OCI-LY1 (cell line): ENCODE results near the gene BMP8B.

ENCODE experiments used
- H2AFZ ChIP-seq: fragments of 200-600 bp; sonication (generic), shearing (Covaris generic); 2 replicates; pipeline ENCODE4 v1.6.0; 2014; ENCODE audit warnings: antibody characterized with exemption, mild to moderate bottlenecking, low read length
- H3F3A ChIP-seq: fragments of 200-600 bp; sonication (generic), shearing (Covaris generic); 2 replicates; pipeline ENCODE4 v1.6.0; 2014; ENCODE audit warnings: mild to moderate bottlenecking, antibody characterized with exemption, low read length, moderate library complexity; ENCODE audit not compliant: insufficient read depth
- H3K27ac ChIP-seq: fragments of 200-600 bp; sonication (generic); 2 replicates; pipeline ENCODE4 v1.5.1; 2014; ENCODE audit warnings: low read length, mixed run types, mild to moderate bottlenecking, low read depth; ENCODE audit not compliant: poor library complexity, severe bottlenecking
- H3K27me3 ChIP-seq: fragments of 200-600 bp; sonication (generic); 2 replicates; pipeline ENCODE4 v1.6.0; 2014; ENCODE audit warnings: antibody characterized with exemption, mild to moderate bottlenecking, low read length, moderate library complexity; ENCODE audit not compliant: insufficient read depth
- H3K36me3 ChIP-seq: fragments of 200-600 bp; sonication (generic); 2 replicates; pipeline ENCODE4 v1.6.1; 2014; ENCODE audit warnings: mild to moderate bottlenecking, antibody characterized with exemption, low read length, moderate library complexity, mixed read lengths; ENCODE audit not compliant: insufficient read depth
- H3K4me1 ChIP-seq: fragments of 200-600 bp; sonication (generic); 2 replicates; pipeline ENCODE4 v1.5.1; 2014; ENCODE audit warnings: mild to moderate bottlenecking, low read length, moderate library complexity; ENCODE audit not compliant: insufficient read depth, severe bottlenecking
- H3K4me2 ChIP-seq: fragments of 200-600 bp; sonication (generic), shearing (Covaris generic); 2 replicates; pipeline ENCODE4 v1.6.1; 2014; ENCODE audit warnings: low read length
- H3K4me3 ChIP-seq: fragments of 200-600 bp; sonication (generic); 2 replicates; pipeline ENCODE4 v1.5.1; 2014; ENCODE audit warnings: low read length, low read depth, mild to moderate bottlenecking, mixed read lengths; ENCODE audit not compliant: poor library complexity, severe bottlenecking
- H3K79me2 ChIP-seq: fragments of 200-600 bp; shearing (Covaris generic); 2 replicates; pipeline ENCODE4 v1.6.1; 2016; ENCODE audit warnings: mixed run types, low read length, mixed read lengths; ENCODE audit not compliant: insufficient read depth
- H3K9ac ChIP-seq: fragments of 200-600 bp; sonication (generic), shearing (Covaris generic); 2 replicates; pipeline ENCODE4 v1.6.1; 2014; ENCODE audit warnings: mild to moderate bottlenecking, low read length, mixed read lengths
- H3K9me2 ChIP-seq: fragments of 200-600 bp; sonication (generic), shearing (Covaris generic); 2 replicates; pipeline ENCODE4 v1.6.1; 2014; ENCODE audit warnings: low read depth, mild to moderate bottlenecking, low read length, mixed read lengths
- H3K9me3 ChIP-seq: fragments of 200-600 bp; shearing (Covaris generic); 2 replicates; pipeline ENCODE4 v1.6.1; 2014; ENCODE audit warnings: low read length, mixed read lengths
- H4K20me1 ChIP-seq: fragments of 200-600 bp; sonication (generic), shearing (Covaris generic); 2 replicates; pipeline ENCODE4 v1.6.0; 2016; ENCODE audit warnings: mild to moderate bottlenecking, low read length; ENCODE audit not compliant: insufficient read depth
- EZH2 ChIP-seq: fragments of 200-600 bp; sonication (generic), shearing (Covaris generic); IDR thresholded peaks from 2 replicates; pipeline ENCODE4 v1.8.0; 2017; ENCODE audit warnings: borderline replicate concordance, mixed run types, mild to moderate bottlenecking, antibody characterized with exemption, low read length, moderate library complexity, mixed read lengths
- TF ChIP-seq, protein P1 (sequence below): fragments of 200-600 bp; sonication (generic), shearing (Covaris generic); IDR thresholded peaks from 2 replicates; pipeline ENCODE4 v1.5.1; 2017; ENCODE audit warnings: mild to moderate bottlenecking, antibody characterized with exemption, low read length, moderate library complexity, mixed read lengths

The BMP8B gene

DNA sequence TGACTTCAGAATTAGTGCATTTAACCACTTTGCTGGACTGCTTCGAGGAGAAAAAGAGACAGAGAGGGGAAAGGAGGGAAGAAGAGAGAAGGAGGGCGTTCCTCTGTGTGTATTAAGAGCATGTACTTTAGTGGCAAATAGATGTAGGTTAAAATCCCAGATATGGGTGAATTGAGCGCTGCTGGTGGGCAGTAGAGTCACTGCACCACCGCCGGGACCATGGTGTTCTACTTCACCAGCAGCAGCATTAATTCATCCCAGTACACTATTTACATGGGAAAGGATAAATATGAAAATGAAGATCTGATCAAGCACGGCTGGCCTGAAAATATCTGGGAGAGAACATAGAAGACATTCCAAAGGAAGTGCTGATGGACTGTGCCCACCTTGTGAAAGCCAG lies 70.9 kb downstream of the BMP8B start:
- H3K4me2 ChIP-seq = no peak overlapping the region
- no peaks in the 10 kb centered on the region for H4K20me1 ChIP-seq
- peaks cover 3% of the 10 kb centered on the region for H3K4me1 ChIP-seq
- no peak for TF ChIP-seq EZH2
- TF ChIP-seq, protein P1, sequence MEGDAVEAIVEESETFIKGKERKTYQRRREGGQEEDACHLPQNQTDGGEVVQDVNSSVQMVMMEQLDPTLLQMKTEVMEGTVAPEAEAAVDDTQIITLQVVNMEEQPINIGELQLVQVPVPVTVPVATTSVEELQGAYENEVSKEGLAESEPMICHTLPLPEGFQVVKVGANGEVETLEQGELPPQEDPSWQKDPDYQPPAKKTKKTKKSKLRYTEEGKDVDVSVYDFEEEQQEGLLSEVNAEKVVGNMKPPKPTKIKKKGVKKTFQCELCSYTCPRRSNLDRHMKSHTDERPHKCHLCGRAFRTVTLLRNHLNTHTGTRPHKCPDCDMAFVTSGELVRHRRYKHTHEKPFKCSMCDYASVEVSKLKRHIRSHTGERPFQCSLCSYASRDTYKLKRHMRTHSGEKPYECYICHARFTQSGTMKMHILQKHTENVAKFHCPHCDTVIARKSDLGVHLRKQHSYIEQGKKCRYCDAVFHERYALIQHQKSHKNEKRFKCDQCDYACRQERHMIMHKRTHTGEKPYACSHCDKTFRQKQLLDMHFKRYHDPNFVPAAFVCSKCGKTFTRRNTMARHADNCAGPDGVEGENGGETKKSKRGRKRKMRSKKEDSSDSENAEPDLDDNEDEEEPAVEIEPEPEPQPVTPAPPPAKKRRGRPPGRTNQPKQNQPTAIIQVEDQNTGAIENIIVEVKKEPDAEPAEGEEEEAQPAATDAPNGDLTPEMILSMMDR = peak; percentile 18; the same call in 1 of the 2 replicates
- no peak overlapping the region for H3K9ac ChIP-seq
- H3K79me2 ChIP-seq = no peaks in the 10 kb centered on the region
- H2AFZ ChIP-seq = no peak overlapping the region
- H3K27ac ChIP-seq = no peak overlapping the region
- no peaks in the 10 kb centered on the region for H3K36me3 ChIP-seq
- H3K27me3 ChIP-seq = no peaks in the 10 kb centered on the region; the same call in 1 of the 2 replicates
- no peaks in the 10 kb centered on the region for H3K9me2 ChIP-seq
- no peaks in the 10 kb centered on the region for H3K9me3 ChIP-seq
- H3K4me3 ChIP-seq = no peak overlapping the region
- no peaks in the 10 kb centered on the region for H3F3A ChIP-seq

DNA sequence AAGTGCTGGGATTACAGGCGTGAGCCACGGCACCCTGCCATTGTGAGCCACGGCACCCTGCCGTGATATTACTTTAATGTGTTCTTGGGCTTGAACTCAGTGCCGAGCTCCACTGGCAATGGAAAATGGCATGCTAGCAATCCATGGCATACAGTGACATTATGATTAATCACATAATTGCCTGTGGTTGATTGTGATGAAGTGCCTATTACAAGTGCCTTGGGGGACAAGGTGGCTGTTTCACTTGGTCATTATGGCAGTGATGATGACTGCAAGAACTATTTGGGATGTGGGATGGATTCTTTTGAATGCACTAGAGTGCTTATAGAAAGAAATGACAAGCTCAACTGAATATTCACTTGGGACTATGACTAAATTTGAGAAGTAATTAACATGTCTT lies 75.1 kb downstream of the BMP8B start:
- no peak overlapping the region for H3K4me2 ChIP-seq
- no peaks in the 10 kb centered on the region for H3K9me2 ChIP-seq
- H3K27ac ChIP-seq = no peak overlapping the region
- no peaks in the 10 kb centered on the region for H3K9me3 ChIP-seq
- no peak overlapping the region for H2AFZ ChIP-seq
- no peaks in the 10 kb centered on the region for H3K79me2 ChIP-seq
- no peak overlapping the region for H3K4me3 ChIP-seq
- no peaks in the 10 kb centered on the region for H3K27me3 ChIP-seq
- no peaks in the 10 kb centered on the region for H3F3A ChIP-seq
- no peaks in the 10 kb centered on the region for H3K4me1 ChIP-seq
- H3K9ac ChIP-seq = no peak overlapping the region
- H3K36me3 ChIP-seq = no peaks in the 10 kb centered on the region
- no peaks in the 10 kb centered on the region for H4K20me1 ChIP-seq
- TF ChIP-seq, protein P1 = no peak
- no peak for TF ChIP-seq EZH2

DNA sequence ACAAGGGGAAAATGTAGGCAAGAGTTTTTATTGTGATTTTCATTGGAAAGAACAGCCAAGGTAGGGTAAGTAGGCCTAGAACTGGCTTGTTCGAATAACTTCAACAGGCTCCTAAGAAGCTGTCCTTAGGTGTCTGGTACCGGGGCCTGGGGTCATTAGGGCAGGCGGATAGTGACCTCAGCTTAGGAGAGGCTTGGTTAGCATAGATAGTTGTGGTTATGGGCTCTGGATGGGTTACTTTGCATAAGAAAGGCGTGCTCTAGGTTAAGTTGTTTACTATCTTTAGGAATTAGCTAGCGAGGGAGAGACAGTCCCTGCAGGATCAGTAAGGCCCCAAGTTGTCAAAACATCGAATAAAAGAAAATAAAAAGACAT lies 76.7 kb downstream of the BMP8B start:
- no peaks in the 10 kb centered on the region for H3F3A ChIP-seq
- H3K27ac ChIP-seq = no peak overlapping the region
- H3K4me2 ChIP-seq = no peak overlapping the region
- no peaks in the 10 kb centered on the region for H4K20me1 ChIP-seq
- no peak overlapping the region for H3K9ac ChIP-seq
- no peak overlapping the region for H2AFZ ChIP-seq
- TF ChIP-seq, protein P1 = no peak
- TF ChIP-seq EZH2 = no peak
- H3K9me3 ChIP-seq = no peaks in the 10 kb centered on the region
- no peaks in the 10 kb centered on the region for H3K27me3 ChIP-seq
- no peaks in the 10 kb centered on the region for H3K9me2 ChIP-seq
- no peaks in the 10 kb centered on the region for H3K4me1 ChIP-seq
- H3K4me3 ChIP-seq = no peak overlapping the region
- H3K79me2 ChIP-seq = no peaks in the 10 kb centered on the region
- H3K36me3 ChIP-seq = no peaks in the 10 kb centered on the region
